ENCODE measurements around the gene HRH1. TPM values are rescaled to one million over a fixed set of nuclear protein-coding genes. Genes with fewer than 3 reads are reported as not detected.
A peak's percentile ranks its signal among the peaks of the same experiment; 100 is the strongest.

HRH1 gene
- total RNA-seq, 3 donors from 2014 or later (not counting 1 experiment from before 2014, with no cell fraction given) = not detected

DNA sequence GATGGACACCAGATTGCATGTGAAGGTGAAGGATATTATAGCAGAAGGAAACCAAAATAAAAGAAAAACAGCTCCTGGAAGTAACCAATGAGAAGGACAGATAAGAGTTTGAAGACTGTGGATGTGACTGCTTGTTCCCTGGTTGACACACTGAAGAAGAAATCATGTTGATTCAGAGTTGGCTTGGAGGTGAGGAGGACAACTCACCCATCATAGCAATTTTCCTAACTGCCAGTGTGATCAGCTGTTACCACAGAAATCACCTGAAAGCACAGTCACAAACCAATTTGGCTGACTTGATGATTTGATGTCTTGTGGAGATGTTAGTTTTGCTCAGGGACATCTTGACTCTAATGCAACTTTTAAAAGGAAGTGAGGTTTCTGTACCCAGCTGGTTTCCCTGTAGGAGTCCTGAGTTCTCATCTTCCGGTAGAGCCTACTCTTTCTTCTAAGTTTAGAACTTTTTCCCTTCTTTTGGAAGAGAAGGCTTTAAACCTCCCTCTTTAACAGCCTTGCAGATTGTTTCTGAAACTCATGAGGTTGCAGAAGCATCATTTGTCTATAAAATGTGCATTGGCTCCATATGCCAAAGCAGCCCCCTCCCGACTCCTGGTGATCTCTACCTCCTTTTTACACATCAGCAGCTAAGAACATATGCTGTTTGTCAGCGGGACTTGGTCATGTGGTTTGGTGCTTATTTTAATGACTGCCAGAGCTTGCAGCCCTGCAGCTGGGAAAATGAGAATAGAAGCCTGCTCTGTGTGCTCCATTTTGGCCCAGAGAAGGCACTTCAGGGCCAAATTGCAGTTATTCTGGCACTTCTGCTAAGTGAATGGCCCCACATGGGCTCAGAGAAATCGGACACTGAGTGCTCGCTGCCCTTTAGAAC is 128.2 kb downstream of the HRH1 start:
- peak overlapping the region in 1 of 2 donors; percentile 49 for H3K27ac Mint-ChIP-seq

DNA sequence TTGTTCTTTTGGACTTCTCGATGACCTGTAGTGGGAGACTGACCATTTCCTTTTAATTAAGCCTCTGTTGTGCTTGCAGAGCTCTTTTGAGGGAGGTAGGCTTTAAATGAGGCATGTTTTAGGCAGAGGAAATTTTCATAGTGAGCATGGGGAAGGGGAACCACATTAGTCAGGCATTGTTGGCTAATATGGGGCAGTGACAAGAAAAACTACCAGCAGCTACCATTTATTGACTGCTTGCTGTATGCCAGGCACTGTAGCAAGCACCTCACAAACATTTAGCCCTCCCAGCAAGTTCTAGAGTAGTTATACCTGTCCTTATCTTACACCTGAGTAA is 128.8 kb downstream of the HRH1 start:
- Histone ChIP-seq H3K27ac (ENCODE audit: low read length) (no peak overlapping the region), H3K4me1 (ENCODE audit: control insufficient read depth, insufficient read depth, low read length) (peaks cover 3% of the 10 kb centered on the region), H3K27me3 (ENCODE audit: control insufficient read depth, insufficient read depth, low read length) (no peaks in the 10 kb centered on the region), H3K36me3 (ENCODE audit: control insufficient read depth, insufficient read depth, low read length) (peaks cover 18% of the 10 kb centered on the region), H3K9me3 (ENCODE audit: control insufficient read depth, insufficient read depth, low read length) (no peaks in the 10 kb centered on the region), H3K4me3 (ENCODE audit: low read length) (no peak overlapping the region)
- no peaks in the 10 kb centered on the region for H3K9me3 Mint-ChIP-seq
- H3K4me1 Mint-ChIP-seq = peaks cover 17 to 23% of the 10 kb centered on the region in 2 donors
- TF ChIP-seq, protein P1, sequence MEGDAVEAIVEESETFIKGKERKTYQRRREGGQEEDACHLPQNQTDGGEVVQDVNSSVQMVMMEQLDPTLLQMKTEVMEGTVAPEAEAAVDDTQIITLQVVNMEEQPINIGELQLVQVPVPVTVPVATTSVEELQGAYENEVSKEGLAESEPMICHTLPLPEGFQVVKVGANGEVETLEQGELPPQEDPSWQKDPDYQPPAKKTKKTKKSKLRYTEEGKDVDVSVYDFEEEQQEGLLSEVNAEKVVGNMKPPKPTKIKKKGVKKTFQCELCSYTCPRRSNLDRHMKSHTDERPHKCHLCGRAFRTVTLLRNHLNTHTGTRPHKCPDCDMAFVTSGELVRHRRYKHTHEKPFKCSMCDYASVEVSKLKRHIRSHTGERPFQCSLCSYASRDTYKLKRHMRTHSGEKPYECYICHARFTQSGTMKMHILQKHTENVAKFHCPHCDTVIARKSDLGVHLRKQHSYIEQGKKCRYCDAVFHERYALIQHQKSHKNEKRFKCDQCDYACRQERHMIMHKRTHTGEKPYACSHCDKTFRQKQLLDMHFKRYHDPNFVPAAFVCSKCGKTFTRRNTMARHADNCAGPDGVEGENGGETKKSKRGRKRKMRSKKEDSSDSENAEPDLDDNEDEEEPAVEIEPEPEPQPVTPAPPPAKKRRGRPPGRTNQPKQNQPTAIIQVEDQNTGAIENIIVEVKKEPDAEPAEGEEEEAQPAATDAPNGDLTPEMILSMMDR (IDR thresholded peaks at IDR 0.05) = no peak
- no peaks in the 10 kb centered on the region for H3K36me3 Mint-ChIP-seq
- intact Hi-C loops (cut with micrococcal nuclease) = no loop called here
- H3K27me3 Mint-ChIP-seq (ENCODE audit: low read depth in 2 of 2) = no peaks in the 10 kb centered on the region
- ATAC-seq = no peak
- H3K4me3 Mint-ChIP-seq = no peak overlapping the region
- 95% methylated on average over 1 of the region's 1 CpG for WGBS (ENCODE audit: insufficient coverage)
- no peak for DNase-seq
- peak overlapping the region in 1 of 2 donors; percentile 49 for H3K27ac Mint-ChIP-seq

More for the DNA sequence above, 128.2 kb downstream of the HRH1 start:
- Mint-ChIP-seq H3K4me3 (no peak overlapping the region), H3K27me3 (ENCODE audit: low read depth in 2 of 2) (no peaks in the 10 kb centered on the region), H3K36me3 (no peaks in the 10 kb centered on the region), H3K9me3 (no peaks in the 10 kb centered on the region), H3K4me1 (peaks cover 12 to 20% of the 10 kb centered on the region in 2 donors)
- TF ChIP-seq, protein P1 (IDR thresholded peaks at IDR 0.05) = no peak
- H3K4me1 ChIP-seq (ENCODE audit: control insufficient read depth, insufficient read depth, low read length) = peaks cover 3% of the 10 kb centered on the region
- H3K9me3 ChIP-seq (ENCODE audit: control insufficient read depth, insufficient read depth, low read length) = no peaks in the 10 kb centered on the region
- H3K27me3 ChIP-seq (ENCODE audit: control insufficient read depth, insufficient read depth, low read length) = no peaks in the 10 kb centered on the region
- DNase-seq (no peak), ATAC-seq (no peak)
- peaks cover 18% of the 10 kb centered on the region for H3K36me3 ChIP-seq (ENCODE audit: control insufficient read depth, insufficient read depth, low read length)
- 93% methylated on average over 5 of the region's 5 CpGs for WGBS (ENCODE audit: insufficient coverage)
- H3K4me3 ChIP-seq (ENCODE audit: low read length) = no peak overlapping the region
- no peak overlapping the region for H3K27ac ChIP-seq (ENCODE audit: low read length)
- intact Hi-C loops (cut with micrococcal nuclease) = no loop called here

DNA sequence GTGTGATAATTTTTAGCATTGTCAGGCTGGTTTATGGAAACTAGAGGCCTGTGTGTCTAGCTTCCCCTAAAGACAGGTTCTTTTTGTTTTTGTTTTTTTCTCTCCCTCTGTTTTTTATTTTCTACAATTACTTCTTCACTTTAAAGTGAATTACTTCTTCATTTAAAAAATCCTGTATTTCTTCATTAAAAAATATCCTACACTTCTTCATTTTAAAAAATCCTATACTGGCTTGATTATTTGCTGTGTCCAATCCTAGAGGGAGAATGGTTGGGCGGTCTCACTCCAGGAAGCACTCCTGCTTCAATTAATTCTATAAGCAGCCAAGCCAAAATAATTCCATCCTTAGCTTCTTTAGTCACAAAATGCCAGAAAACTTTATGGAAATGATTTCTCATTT is 129.7 kb downstream of the HRH1 start:
- TF ChIP-seq, protein P1 (IDR thresholded peaks at IDR 0.05) = no peak
- H3K36me3 Mint-ChIP-seq = no peaks in the 10 kb centered on the region
- peak overlapping the region; percentile 67 to 77 for H3K27ac Mint-ChIP-seq
- H3K4me1 ChIP-seq (ENCODE audit: control insufficient read depth, insufficient read depth, low read length) = peaks cover 9% of the 10 kb centered on the region
- intact Hi-C loops (cut with micrococcal nuclease) = no loop called here
- DNase-seq (no peak), ATAC-seq (no peak)
- no peaks in the 10 kb centered on the region for H3K27me3 ChIP-seq (ENCODE audit: control insufficient read depth, insufficient read depth, low read length)
- no peaks in the 10 kb centered on the region for H3K9me3 ChIP-seq (ENCODE audit: control insufficient read depth, insufficient read depth, low read length)
- no peak overlapping the region for H3K27ac ChIP-seq (ENCODE audit: low read length)
- H3K9me3 Mint-ChIP-seq = no peaks in the 10 kb centered on the region
- peaks cover 26 to 29% of the 10 kb centered on the region in 2 donors for H3K4me1 Mint-ChIP-seq
- H3K36me3 ChIP-seq (ENCODE audit: control insufficient read depth, insufficient read depth, low read length) = peaks cover 18% of the 10 kb centered on the region
- no peaks in the 10 kb centered on the region for H3K27me3 Mint-ChIP-seq (ENCODE audit: low read depth in 2 of 2)
- 100% methylated on average over 1 of the region's 1 CpG for WGBS (ENCODE audit: insufficient coverage)
- H3K4me3 Mint-ChIP-seq = no peak overlapping the region
- no peak overlapping the region for H3K4me3 ChIP-seq (ENCODE audit: low read length)
